Inferior parietal cortex (tissue), 1 donor: ENCODE data around the gene DDA1.
A peak's percentile ranks its signal among the peaks of the same experiment; 100 is the strongest.

Experiments used
- DNase-seq: peaks from one replicate; pipeline ENCODE4 v3.0.0-alpha.2; 2016; ENCODE audit errors: extremely low spot score

Gene DDA1

DNA sequence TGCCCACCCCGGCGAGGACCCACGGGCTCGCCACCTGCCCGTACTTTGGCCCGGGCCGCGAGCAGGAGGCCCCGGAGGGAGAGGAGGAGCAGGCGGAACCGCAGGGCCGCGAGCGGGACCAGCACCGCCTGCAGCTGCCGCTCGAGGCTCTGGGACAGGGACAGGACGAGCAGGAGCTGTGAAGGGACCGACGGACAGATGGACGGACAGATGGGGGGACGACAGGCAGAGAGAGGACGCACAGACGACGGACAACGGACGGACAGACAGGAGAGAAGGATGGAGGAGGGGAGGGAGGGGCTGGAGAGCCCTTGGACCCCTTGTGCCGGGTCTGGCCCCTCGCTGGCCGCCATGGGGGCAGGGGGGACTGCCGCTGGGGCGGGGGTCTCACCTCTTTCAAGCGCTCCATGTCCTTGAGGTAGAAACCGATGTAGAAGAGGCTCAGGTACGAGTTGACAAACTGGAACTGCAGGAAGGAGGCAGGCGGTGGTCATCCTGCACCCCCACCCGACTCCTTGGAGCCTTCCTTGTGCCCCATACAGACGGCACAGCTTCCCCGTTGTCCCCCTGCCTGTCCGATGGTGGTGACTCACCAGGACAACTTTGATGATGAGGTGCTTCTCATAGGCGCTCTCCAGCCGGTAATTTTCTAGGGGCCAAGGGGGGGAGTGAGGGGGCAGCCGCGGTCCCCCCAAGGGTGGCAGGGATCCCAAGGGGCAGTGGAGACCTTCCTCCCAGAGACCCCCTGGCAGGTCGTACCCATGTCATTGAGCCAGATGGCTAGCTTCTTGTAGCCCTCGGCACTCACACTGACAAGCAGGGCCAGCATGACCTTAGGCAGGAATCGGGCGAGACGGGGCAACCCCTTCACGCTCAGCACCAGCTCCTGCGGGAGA lies 20.3 kb downstream of the DDA1 start:
- DNase-seq: no peak

- no peak for DNase-seq
These were observed 21.1 kb downstream of the DDA1 start for GRCh38 chr19:17330262-17331044.

GRCh38 chr19:17331045-17331558 lies 21.7 kb downstream of the DDA1 start:
- DNase-seq: no peak

DNA sequence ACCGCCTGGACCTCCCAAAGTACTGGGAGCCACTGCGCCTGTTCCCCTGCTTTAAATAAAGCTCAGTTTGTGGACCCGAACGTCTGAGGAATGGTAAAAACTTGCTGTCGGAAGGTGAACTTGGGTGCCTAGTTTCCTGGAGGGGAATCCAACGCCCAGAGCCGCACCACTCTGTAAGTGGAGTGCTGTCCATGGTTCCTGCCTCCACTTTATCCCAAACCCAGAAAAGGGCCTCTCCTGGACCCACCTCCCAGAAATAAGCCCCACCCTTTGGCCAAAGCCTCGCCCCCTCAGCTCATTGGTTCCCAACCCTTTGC lies 23.0 kb downstream of the DDA1 start:
- DNase-seq: no peak

DNA sequence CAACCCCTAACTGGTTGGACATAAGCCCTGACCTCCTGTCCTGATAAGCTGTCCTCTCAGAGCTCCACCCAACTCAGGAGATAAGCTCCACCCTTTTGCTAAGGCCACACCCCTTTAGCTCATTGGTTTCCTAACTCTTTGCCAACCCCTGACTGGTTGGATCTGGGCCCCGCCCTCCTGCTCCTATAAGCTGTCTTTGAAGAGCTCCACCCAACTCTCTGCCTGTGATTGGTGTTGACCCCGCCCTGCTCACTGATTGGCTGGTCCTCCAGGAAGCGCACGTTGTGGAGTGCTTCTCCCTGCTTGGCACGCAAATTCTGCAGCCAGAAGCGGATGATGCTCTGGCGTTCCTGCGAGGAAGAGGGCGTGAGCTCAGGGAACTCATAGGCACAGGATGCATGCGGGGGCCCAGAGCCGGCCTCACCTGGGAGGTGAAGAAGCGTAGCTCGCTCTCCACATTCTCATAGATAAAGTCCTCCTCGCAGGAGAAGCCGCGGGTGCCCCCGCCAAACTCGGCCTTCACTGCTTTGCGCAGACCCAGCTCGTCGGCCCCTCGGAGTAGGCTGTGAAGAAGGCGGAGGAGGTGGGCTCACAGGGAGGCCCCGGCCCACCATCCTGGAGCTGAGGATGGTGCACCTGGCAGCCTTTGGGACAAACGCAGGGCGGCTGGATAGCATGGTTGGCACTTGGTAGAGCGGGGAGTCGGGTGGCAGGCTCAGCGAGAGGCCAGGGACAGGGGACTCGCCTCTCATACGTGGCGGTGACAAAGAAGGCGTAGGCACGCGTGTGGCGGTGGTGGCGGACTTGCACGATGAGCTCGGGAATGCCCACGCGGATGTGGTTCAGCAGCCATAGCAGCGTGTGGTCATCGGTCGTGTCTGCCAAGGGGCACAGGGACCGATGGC lies 23.6 kb downstream of the DDA1 start:
- peak; percentile 49 for DNase-seq

GRCh38 chr19:17333611-17334413 lies 24.4 kb downstream of the DDA1 start:
- DNase-seq: peak; percentile 47

DNA sequence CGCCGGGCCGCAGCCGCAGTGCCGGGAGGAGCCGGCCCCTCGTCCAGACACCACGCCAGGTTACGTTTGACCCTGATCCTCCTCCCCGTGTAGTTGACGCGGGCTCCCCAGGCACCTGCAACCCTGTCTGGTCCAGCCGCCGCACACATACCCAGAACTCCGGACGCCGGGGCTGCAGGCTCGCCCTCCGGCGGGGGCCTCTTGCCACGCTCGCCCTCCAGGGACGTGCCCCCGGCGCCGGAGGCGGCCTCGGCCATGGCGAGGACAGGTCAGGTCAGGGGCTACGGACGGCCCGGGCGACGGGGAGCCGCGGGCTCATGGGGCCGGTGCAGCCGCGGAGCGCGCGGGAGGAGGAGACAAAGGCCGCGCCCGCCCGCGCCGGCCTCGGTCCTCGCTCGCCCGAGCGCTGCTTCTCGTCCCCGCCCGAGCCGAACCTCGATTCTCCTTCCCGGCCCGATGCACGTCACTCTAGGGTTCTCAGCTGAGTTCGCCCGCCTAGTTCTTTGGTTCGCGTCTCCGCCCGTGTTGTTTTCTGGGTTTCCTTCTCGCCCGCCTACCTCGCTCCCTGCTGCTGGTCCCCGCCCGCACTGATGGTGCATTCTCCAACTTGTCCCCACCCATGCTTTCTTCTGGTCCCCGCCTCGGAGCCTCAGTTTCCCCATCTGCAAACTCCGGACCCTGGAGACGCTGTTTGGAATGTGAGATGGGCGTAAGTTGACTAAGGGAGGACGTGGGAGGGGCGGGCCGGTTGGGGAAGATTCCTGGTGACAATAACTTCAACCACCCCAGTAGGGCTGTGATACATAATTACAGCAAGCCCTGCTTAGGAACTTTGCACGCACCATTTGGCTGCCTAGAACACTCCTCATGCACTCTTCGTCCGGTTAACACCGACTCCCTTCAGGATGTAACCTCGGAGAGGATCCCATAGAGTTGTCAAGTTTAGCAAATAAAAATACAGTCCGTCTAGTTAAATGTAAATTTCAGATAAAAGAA lies 25.3 kb downstream of the DDA1 start, which contains the start of gene ANO8:
Gene ANO8, minus strand, starts transcription at position 442 of the 996 bp plus-strand sequence. Its CDS starts 185 bp downstream, at position 257.
- peak; percentile 98 for DNase-seq

- DNase-seq: no peak
These were observed 26.2 kb downstream of the DDA1 start for GRCh38 chr19:17335575-17335974.

- DNase-seq: peak; percentile 99
These were observed 27.7 kb downstream of the DDA1 start, which contains the start of gene GTPBP3 for GRCh38 chr19:17336872-17337674. TSS of gene GTPBP3 (plus strand) at chr19:17337553. CDS start at chr19:17337612, 59 bp downstream.

- DNase-seq: no peak
These were observed 28.5 kb downstream of the DDA1 start for GRCh38 chr19:17337675-17338432.

DNA sequence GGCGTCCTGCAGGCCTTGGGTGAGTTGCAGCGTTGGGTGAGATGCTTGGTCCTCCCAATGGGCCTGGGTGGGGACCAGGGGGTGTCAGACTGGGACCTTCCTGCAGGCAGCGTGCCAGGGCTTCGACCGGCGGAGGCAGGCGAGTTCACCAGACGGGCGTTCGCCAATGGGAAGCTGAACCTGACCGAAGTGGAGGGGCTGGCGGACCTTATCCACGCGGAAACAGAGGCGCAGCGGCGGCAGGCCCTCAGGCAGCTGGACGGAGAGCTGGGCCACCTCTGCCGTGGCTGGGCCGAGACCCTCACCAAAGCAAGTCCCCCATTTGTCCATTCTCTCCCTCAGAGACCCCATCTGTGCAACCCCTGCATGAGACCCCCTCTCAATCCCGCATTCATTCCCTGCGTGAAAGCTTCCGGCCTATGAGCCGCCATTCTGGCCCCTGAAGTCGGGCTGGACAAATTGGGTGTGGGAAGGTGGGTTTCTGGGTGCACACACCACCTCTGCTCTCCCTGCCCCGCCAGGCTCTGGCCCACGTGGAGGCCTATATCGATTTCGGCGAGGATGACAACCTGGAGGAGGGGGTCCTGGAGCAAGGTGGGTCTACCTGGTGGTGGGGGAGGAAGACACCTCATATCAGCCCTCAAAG lies 29.2 kb downstream of the DDA1 start:
- DNase-seq: no peak

DNA sequence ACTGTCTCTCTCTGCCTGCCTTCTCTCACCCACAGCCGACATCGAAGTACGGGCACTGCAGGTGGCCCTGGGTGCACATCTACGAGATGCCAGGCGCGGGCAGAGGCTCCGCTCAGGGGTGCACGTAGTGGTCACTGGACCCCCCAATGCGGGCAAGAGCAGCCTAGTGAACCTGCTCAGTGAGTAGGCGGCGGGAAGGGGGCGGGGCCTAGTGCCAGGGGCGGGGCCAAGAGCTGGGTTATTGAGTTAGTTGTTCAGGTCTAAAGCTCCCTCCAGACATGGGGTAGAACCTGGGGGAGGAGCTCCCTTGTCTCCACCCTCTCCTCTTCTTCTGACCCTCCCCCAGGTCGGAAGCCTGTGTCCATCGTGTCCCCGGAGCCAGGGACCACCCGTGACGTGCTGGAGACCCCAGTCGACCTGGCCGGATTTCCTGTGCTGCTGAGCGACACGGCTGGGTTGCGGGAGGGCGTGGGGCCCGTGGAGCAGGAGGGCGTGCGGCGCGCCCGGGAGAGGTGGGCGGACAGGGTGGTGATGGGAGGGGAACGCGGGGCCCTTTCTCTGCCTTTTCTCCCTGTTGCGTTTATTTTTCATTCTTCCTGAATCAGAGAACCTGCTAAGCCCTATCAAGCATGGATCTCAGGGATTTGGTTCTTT lies 29.9 kb downstream of the DDA1 start:
- DNase-seq: no peak

GRCh38 chr19:17340302-17340870 lies 31.0 kb downstream of the DDA1 start:
- no peak for DNase-seq

DNA sequence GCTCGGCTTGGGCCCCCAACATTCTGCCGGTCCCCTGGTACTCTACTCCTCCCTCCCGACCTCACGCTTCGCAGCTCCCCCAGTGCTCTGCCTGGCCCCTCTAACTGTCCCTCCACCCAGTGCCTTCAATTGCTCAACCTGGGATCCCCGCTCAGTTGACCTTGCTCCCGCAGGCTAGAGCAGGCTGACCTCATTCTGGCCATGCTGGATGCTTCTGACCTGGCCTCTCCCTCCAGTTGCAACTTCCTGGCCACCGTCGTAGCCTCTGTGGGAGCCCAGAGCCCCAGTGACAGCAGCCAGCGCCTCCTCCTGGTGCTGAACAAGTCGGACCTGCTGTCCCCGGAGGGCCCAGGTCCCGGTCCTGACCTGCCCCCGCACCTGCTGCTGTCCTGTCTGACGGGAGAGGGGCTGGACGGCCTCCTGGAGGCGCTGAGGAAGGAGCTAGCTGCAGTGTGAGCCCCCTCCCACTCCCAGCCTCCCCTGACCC lies 31.6 kb downstream of the DDA1 start:
- no peak for DNase-seq

DNA sequence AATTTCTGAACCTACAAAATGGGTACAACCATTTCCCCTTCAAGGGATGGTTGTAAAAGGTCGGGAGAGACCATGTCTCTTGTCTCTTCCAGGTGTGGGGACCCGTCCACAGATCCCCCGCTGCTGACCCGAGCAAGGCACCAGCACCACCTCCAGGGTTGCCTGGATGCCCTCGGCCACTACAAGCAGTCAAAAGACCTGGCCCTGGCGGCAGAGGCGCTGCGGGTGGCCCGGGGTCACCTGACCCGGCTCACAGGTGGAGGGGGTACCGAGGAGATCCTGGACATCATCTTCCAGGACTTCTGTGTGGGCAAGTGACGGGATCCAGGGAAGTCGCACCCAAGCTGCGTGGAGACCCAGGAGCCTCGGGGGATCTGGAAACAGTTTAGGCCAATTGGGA lies 32.0 kb downstream of the DDA1 start:
- DNase-seq: no peak

DNA sequence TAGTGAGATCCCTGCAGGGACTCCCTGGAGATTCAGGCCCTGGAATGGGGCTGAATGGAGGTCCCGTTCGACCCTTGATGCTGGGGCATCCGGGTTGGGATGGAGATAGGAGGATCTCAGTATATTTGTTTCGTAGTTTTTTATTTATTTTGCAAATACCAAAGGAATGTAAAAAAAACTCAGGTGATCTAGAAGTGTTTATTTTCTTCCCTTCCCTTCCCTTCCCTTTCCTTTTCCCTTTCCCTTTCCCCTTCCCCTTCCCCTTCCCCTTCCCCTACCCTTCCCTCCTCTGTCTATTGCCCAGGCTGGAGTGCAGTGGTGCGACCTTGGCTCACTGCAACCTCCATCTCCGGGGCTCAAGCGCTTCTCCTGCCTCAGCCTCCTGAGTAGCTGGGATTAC lies 32.5 kb downstream of the DDA1 start:
- no peak for DNase-seq
